ENCODE measurements around the gene SPATA3. TPM values are rescaled to one million over a fixed set of nuclear protein-coding genes. Genes with fewer than 3 reads are reported as not detected.
"Not testable (repeated sequence)": the region's sequence is repeated elsewhere in the genome, so short reads cannot be mapped to it uniquely, and the experiment has no call there.

Gene SPATA3
- total and polyA plus RNA-seq, 5 donors from 2014 or later = 0.72 TPM; not detected in 4

DNA sequence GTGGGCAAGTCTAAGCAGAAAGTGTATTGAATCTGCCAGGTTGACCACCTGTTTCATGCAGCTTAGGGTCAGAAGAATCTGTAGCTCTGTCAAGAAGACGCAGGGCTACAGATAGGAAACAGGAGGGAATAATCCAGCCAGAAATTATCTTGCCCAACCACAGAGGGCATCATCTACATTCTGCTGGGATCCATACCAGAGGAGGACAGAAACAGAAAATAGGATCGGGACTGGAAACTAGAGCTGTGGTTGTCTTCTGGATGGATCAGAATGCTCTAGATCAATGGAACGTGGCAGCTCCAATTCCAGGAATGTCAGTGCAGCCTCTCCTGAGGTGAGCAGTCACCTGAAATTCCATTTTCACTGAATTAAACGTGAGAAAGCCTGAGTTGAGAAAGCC, 3.6 kb downstream of the SPATA3 start:
- Mint-ChIP-seq H3K4me3 (no peak overlapping the region), H3K36me3 (no peaks in the 10 kb centered on the region), H3K27ac (no peak overlapping the region), H3K9me3 (peaks cover 0 to 7% (median 4%) of the 10 kb centered on the region in 7 donors), H3K27me3 (peaks cover 42% of the 10 kb centered on the region), H3K4me1 (no peaks in the 10 kb centered on the region)
- Histone ChIP-seq H3K4me1 (ENCODE audit: control insufficient read depth, insufficient read depth, low read length, poor library complexity, severe bottlenecking) (no peaks in the 10 kb centered on the region), H3K27me3 (ENCODE audit: control insufficient read depth, insufficient read depth, low read length) (peaks cover 13% of the 10 kb centered on the region), H3K36me3 (ENCODE audit: control insufficient read depth, insufficient read depth, low read length) (no peaks in the 10 kb centered on the region), H3K27ac (ENCODE audit: insufficient read depth, low read length, poor library complexity, severe bottlenecking) (no peak overlapping the region), H3K4me3 (ENCODE audit: low read depth, low read length) (no peak overlapping the region), H3K9me3 (ENCODE audit: control insufficient read depth in 2 of 2, low read length in 2 of 2) (peaks cover 0 to 2% of the 10 kb centered on the region in 2 experiments)
- DNase-seq = no peak
- ATAC-seq (ENCODE audit: low read depth in 2 of 2) = no peak

DNA sequence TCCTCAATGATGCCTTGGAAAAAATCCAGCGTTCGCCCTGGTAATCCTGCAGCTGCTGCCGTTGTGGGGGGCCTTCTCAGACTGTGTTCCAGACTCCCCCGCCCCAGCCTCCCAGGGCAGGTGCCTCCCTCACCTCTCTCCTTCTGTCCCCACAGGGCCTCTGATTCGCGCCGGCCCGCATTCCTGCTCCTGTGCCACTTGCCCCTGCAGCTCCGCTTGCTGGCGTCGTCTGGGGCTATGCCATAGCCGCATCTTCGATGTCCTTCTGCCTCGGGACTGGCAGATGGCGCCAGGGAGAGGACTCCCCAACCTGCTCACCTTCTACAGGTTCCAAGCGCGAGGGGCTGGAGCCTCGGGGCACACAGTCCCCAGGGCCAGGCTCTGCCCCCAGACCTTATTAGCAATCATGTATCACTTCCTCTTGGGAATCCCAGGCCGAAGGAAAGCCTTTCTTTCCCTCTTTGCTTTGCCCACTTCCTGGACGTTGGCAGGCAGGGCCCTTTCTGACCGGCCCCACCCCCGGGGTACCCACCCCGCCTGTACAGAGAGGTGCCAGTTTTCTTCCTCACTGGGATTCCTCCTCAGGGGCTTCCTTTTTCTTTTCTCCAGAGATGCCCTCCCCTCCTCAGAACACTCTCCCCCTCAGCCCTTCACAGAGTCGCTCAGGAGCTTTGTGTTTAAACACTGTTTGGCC, 4.4 kb downstream of the SPATA3 start:
- ATAC-seq (ENCODE audit: low read depth in 2 of 2) (no peak), DNase-seq (no peak)
- Histone ChIP-seq H3K9me3 (ENCODE audit: control insufficient read depth in 2 of 2, low read length in 2 of 2) (peaks cover 0 to 2% of the 10 kb centered on the region in 2 experiments), H3K27me3 (ENCODE audit: control insufficient read depth, insufficient read depth, low read length) (peaks cover 13% of the 10 kb centered on the region), H3K36me3 (ENCODE audit: control insufficient read depth, insufficient read depth, low read length) (no peaks in the 10 kb centered on the region), H3K4me1 (ENCODE audit: control insufficient read depth, insufficient read depth, low read length, poor library complexity, severe bottlenecking) (no peaks in the 10 kb centered on the region), H3K4me3 (ENCODE audit: low read depth, low read length) (no peak overlapping the region), H3K27ac (ENCODE audit: insufficient read depth, low read length, poor library complexity, severe bottlenecking) (no peak overlapping the region)
- Mint-ChIP-seq H3K4me1 (peaks cover 0 to 3% (median 0%) of the 10 kb centered on the region in 4 donors), H3K4me3 (no peak overlapping the region), H3K36me3 (peaks cover 7% of the 10 kb centered on the region), H3K27me3 (peaks cover 39% of the 10 kb centered on the region), H3K27ac (no peak overlapping the region), H3K9me3 (peaks cover 0 to 14% (median 7%) of the 10 kb centered on the region in 7 donors)

DNA sequence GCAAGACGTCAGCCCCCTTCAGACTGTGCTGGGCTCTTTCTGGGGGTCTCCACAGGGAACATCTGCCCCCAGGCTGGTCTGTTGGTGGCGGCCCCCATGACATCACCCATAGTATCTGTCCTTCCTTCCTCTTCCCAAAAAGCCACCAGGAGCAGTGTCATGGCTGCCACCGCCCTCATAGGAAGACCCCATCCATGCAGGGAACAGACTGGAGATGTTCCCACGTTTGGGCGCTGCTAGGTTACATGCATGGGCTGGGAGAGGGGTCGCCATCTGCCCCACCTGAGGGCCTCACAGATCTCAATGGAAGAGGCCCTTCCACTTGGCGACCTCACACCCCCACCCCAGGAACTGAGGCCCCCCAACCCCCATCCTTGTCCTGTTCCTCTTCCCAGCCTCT, 5.1 kb downstream of the SPATA3 start:
- peaks cover 0 to 2% of the 10 kb centered on the region in 2 experiments for H3K9me3 ChIP-seq (ENCODE audit: control insufficient read depth in 2 of 2, low read length in 2 of 2)
- H3K27ac ChIP-seq (ENCODE audit: insufficient read depth, low read length, poor library complexity, severe bottlenecking) = no peak overlapping the region
- H3K4me3 ChIP-seq (ENCODE audit: low read depth, low read length) = no peak overlapping the region
- Mint-ChIP-seq H3K9me3 (peaks cover 0 to 17% (median 7%) of the 10 kb centered on the region in 7 donors), H3K27me3 (peaks cover 37% of the 10 kb centered on the region), H3K4me3 (no peak overlapping the region), H3K4me1 (peaks cover 0 to 3% (median 0%) of the 10 kb centered on the region in 4 donors), H3K27ac (no peak overlapping the region), H3K36me3 (peaks cover 10% of the 10 kb centered on the region)
- no peak for DNase-seq
- ATAC-seq (ENCODE audit: low read depth in 2 of 2) = no peak
- H3K36me3 ChIP-seq (ENCODE audit: control insufficient read depth, insufficient read depth, low read length) = no peaks in the 10 kb centered on the region
- H3K27me3 ChIP-seq (ENCODE audit: control insufficient read depth, insufficient read depth, low read length) = peaks cover 13% of the 10 kb centered on the region
- H3K4me1 ChIP-seq (ENCODE audit: control insufficient read depth, insufficient read depth, low read length, poor library complexity, severe bottlenecking) = no peaks in the 10 kb centered on the region

GRCh38 chr2:231001921-231002320, 6.0 kb downstream of the SPATA3 start:
- H3K27me3 ChIP-seq (ENCODE audit: control insufficient read depth, insufficient read depth, low read length) = peaks cover 13% of the 10 kb centered on the region
- Mint-ChIP-seq H3K4me3 (no peak overlapping the region), H3K27me3 (peaks cover 33% of the 10 kb centered on the region), H3K36me3 (peaks cover 10% of the 10 kb centered on the region), H3K9me3 (peaks cover 0 to 14% (median 7%) of the 10 kb centered on the region in 7 donors), H3K4me1 (peaks cover 0 to 3% (median 0%) of the 10 kb centered on the region in 4 donors), H3K27ac (no peak overlapping the region)
- ATAC-seq (ENCODE audit: low read depth in 2 of 2) (no peak), DNase-seq (no peak)
- no peak overlapping the region for H3K4me3 ChIP-seq (ENCODE audit: low read depth, low read length)
- no peaks in the 10 kb centered on the region for H3K36me3 ChIP-seq (ENCODE audit: control insufficient read depth, insufficient read depth, low read length)
- H3K9me3 ChIP-seq (ENCODE audit: control insufficient read depth in 2 of 2, low read length in 2 of 2) = peaks cover 0 to 2% of the 10 kb centered on the region in 2 experiments
- H3K27ac ChIP-seq (ENCODE audit: insufficient read depth, low read length, poor library complexity, severe bottlenecking) = no peak overlapping the region
- H3K4me1 ChIP-seq (ENCODE audit: control insufficient read depth, insufficient read depth, low read length, poor library complexity, severe bottlenecking) = no peaks in the 10 kb centered on the region

- H3K36me3 Mint-ChIP-seq = peaks cover 10% of the 10 kb centered on the region
- H3K4me3 ChIP-seq (ENCODE audit: low read depth, low read length) = no peak overlapping the region
- no peak overlapping the region for H3K27ac Mint-ChIP-seq
- ATAC-seq (ENCODE audit: low read depth in 2 of 2) (no peak), DNase-seq (no peak)
- no peaks in the 10 kb centered on the region for H3K36me3 ChIP-seq (ENCODE audit: control insufficient read depth, insufficient read depth, low read length)
- no peaks in the 10 kb centered on the region for H3K9me3 ChIP-seq (ENCODE audit: control insufficient read depth in 2 of 2, low read length in 2 of 2)
- H3K4me1 ChIP-seq (ENCODE audit: control insufficient read depth, insufficient read depth, low read length, poor library complexity, severe bottlenecking) = no peaks in the 10 kb centered on the region
- H3K27me3 ChIP-seq (ENCODE audit: control insufficient read depth, insufficient read depth, low read length) = peaks cover 13% of the 10 kb centered on the region
- peaks cover 38% of the 10 kb centered on the region for H3K27me3 Mint-ChIP-seq
- H3K27ac ChIP-seq (ENCODE audit: insufficient read depth, low read length, poor library complexity, severe bottlenecking) = no peak overlapping the region
- H3K4me3 Mint-ChIP-seq = no peak overlapping the region
- peaks cover 0 to 3% (median 0%) of the 10 kb centered on the region in 4 donors for H3K4me1 Mint-ChIP-seq
- H3K9me3 Mint-ChIP-seq = peaks cover 0 to 10% (median 5%) of the 10 kb centered on the region in 7 donors
These were observed 6.7 kb downstream of the SPATA3 start for GRCh38 chr2:231002641-231003040.

DNA sequence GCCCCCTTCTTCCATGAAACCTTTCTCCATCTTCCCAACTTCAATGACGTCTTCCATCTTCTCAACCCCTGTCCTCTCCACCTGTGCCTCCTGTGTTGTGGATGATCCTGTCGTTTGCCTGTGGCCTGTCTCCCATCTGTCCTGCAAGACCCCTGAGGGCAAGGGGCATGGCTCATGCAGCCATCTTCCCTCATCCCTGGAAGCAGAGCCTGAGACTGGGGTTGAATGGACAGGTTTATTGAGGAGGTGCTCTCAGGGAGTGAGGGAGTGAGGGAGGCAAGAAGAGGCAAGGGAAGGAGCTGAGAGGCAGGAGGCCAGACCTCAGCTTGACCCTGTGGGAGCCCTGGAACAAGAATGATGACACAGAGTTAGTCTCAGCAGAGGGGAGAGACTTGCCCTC, 7.3 kb downstream of the SPATA3 start:
- no peaks in the 10 kb centered on the region for H3K9me3 ChIP-seq (ENCODE audit: control insufficient read depth in 2 of 2, low read length in 2 of 2)
- peaks cover 0 to 10% (median 5%) of the 10 kb centered on the region in 7 donors for H3K9me3 Mint-ChIP-seq
- no peak overlapping the region for H3K4me3 Mint-ChIP-seq
- peaks cover 0 to 3% (median 0%) of the 10 kb centered on the region in 4 donors for H3K4me1 Mint-ChIP-seq
- DNase-seq (no peak), ATAC-seq (ENCODE audit: low read depth in 2 of 2) (no peak)
- peaks cover 10% of the 10 kb centered on the region for H3K36me3 Mint-ChIP-seq
- H3K27ac Mint-ChIP-seq = no peak overlapping the region
- H3K27me3 ChIP-seq (ENCODE audit: control insufficient read depth, insufficient read depth, low read length) = peaks cover 13% of the 10 kb centered on the region
- no peaks in the 10 kb centered on the region for H3K36me3 ChIP-seq (ENCODE audit: control insufficient read depth, insufficient read depth, low read length)
- H3K27ac ChIP-seq (ENCODE audit: insufficient read depth, low read length, poor library complexity, severe bottlenecking) = no peak overlapping the region
- H3K27me3 Mint-ChIP-seq = peaks cover 36% of the 10 kb centered on the region
- H3K4me3 ChIP-seq (ENCODE audit: low read depth, low read length) = no peak overlapping the region
- H3K4me1 ChIP-seq (ENCODE audit: control insufficient read depth, insufficient read depth, low read length, poor library complexity, severe bottlenecking) = no peaks in the 10 kb centered on the region

DNA sequence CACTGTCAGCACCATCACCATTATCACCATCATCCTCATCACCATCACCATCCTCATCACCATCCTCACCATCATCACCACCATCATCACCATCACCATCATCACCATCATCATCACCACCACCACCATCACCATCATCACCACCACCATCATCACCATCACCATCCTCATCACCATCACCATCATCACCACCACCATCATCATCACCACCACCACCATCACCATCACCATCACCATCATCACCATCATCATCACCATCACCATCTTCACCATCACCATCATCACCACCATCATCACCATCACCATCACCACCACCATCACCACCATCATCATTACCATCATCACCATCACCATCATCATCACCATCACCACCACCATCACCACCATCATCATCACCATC, 9.0 kb downstream of the SPATA3 start:
- peaks cover 0 to 10% (median 5%) of the 10 kb centered on the region in 7 donors for H3K9me3 Mint-ChIP-seq
- not testable (repeated sequence) for H3K36me3 ChIP-seq (ENCODE audit: control insufficient read depth, insufficient read depth, low read length); ATAC-seq (ENCODE audit: low read depth in 2 of 2); H3K27ac Mint-ChIP-seq; H3K4me1 Mint-ChIP-seq; H3K27ac ChIP-seq (ENCODE audit: insufficient read depth, low read length, poor library complexity, severe bottlenecking); H3K27me3 ChIP-seq (ENCODE audit: control insufficient read depth, insufficient read depth, low read length); H3K9me3 ChIP-seq (ENCODE audit: control insufficient read depth in 2 of 2, low read length in 2 of 2); H3K4me3 Mint-ChIP-seq; H3K4me1 ChIP-seq (ENCODE audit: control insufficient read depth, insufficient read depth, low read length, poor library complexity, severe bottlenecking); DNase-seq; H3K4me3 ChIP-seq (ENCODE audit: low read depth, low read length); H3K36me3 Mint-ChIP-seq
- peaks cover 25% of the 10 kb centered on the region for H3K27me3 Mint-ChIP-seq
